Left lung (tissue), 10 donors: ENCODE measurements around the gene SPOCK1. TPM values are rescaled to one million over a fixed set of nuclear protein-coding genes. Genes with fewer than 3 reads are reported as not detected.
A peak's percentile ranks its signal among the peaks of the same experiment; 100 is the strongest.

Source experiments
- ATAC-seq: fragments of 200-7000 bp; cut with Tn5 transposase; one replicate; pipeline ENCODE4 v1.9.1; 2020; ENCODE audit warnings: moderate library complexity
- DNase-seq, 4 donors: peaks; one replicate each; pipeline ENCODE4 v3.0.0-alpha.2; 2013 to 2020
- H3K27ac ChIP-seq, 2 donors: fragments of 200-600 bp; sonication (generic) in 1 of 2; one replicate each; pipeline versions ENCODE4 v1.5.0 to v1.8.0; 2020 to 2021
- H3K27me3 ChIP-seq, 2 donors: fragments of 200-600 bp; sonication (generic) in 1 of 2; one replicate each; pipeline versions ENCODE4 v1.5.0 to v1.8.0; 2020 to 2021
- H3K36me3 ChIP-seq, 2 donors: fragments of 200-600 bp; sonication (generic) in 1 of 2; one replicate each; pipeline versions ENCODE4 v1.5.0 to v1.8.0; 2020 to 2021
- H3K4me1 ChIP-seq, 2 donors: fragments of 200-600 bp; one replicate each; pipeline ENCODE4 v1.8.0; 2021
- H3K4me3 ChIP-seq, 2 donors: fragments of 200-600 bp; sonication (generic) in 1 of 2; one replicate each; pipeline versions ENCODE4 v1.5.0 to v1.8.0; 2020 to 2021; ENCODE audit warnings: mild to moderate bottlenecking in 1 of 2
- H3K9me3 ChIP-seq, 2 donors: fragments of 200-600 bp; sonication (generic) in 1 of 2; one replicate each; pipeline versions ENCODE4 v1.5.0 to v1.8.0; 2020 to 2021
- intact Hi-C, 2 donors: fragments of 100-400 bp; cut with DNase I; formaldehyde crosslinking; loops; one replicate each; pipeline versions ENCODE4 v1.11.2 to v1.14.2; 2022
- polyA plus RNA-seq, 6 donors: library from polyadenylated mRNA; unstranded; fragments of 120-200 nt; gene quantifications; one replicate each; pipeline ENCODE4 v1.2.1, GENCODE V29; 2013; ENCODE audit not compliant: insufficient read length in 6 of 6
- total RNA-seq, 2 donors: library from RNA; stranded (reverse); fragmentation: NEBNext Ultra II Directional; extraction: Animal tissue kit (Norgen Biotek cat#: 25700); gene quantifications; one replicate each; pipeline ENCODE4 v1.2.1, GENCODE V29; 2021
- TF ChIP-seq, protein P1 (sequence below), 2 donors: fragments of 200-600 bp; sonication (generic) in 1 of 2; IDR thresholded peaks; one replicate each; pipeline versions ENCODE4 v1.5.0 to v1.8.0; 2021; ENCODE audit warnings: antibody characterized with exemption in 2 of 2
- donor health status: DM: no; HTN: yes; CAD: no.
- donor health status: DM: no; HTN: no; CAD: no.

The SPOCK1 gene
- total and polyA plus RNA-seq, 8 donors, result 0.43 to 7.6 (median 0.73) TPM

DNA sequence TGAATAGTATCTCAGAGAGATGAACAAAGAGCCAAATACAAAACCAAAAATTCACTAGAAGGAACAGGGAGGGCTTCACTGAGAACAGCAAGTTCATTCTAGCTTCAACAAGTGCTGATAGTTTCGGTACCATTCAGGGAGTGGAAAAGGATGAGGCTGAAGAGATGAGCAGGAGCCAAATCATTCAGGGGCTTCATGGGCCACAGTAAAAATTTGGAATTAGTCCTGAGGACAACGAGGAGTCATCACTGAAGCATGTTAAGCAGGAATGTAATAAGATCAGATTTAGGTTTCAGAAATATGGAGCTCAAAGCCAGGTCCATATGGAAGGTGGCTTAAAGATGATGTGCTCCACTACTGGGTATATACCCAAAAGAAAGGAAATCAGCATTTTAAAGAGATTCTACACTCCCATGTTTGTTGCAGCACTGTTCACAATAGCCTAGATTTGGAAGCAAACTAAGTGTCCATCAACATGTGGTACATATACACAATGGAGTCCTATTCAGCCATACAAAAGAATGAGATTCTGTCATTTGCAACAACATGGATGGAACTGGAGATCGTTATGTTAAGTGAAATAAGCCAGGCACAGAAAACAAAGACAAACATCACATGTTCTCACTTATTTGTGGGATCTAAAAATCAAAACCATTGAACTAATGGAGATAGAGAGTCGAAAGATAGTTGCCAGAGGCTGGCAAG lies 36.2 kb downstream of the SPOCK1 start:
- Histone ChIP-seq H3K27me3 (peaks cover 0 to 14% of the 10 kb centered on the region in 2 donors), H3K36me3 (no peaks in the 10 kb centered on the region), H3K9me3 (no peaks in the 10 kb centered on the region), H3K4me3 (no peak overlapping the region), H3K4me1 (no peaks in the 10 kb centered on the region), H3K27ac (no peak overlapping the region)
- intact Hi-C loops, result no loop called here
- TF ChIP-seq, protein P1, sequence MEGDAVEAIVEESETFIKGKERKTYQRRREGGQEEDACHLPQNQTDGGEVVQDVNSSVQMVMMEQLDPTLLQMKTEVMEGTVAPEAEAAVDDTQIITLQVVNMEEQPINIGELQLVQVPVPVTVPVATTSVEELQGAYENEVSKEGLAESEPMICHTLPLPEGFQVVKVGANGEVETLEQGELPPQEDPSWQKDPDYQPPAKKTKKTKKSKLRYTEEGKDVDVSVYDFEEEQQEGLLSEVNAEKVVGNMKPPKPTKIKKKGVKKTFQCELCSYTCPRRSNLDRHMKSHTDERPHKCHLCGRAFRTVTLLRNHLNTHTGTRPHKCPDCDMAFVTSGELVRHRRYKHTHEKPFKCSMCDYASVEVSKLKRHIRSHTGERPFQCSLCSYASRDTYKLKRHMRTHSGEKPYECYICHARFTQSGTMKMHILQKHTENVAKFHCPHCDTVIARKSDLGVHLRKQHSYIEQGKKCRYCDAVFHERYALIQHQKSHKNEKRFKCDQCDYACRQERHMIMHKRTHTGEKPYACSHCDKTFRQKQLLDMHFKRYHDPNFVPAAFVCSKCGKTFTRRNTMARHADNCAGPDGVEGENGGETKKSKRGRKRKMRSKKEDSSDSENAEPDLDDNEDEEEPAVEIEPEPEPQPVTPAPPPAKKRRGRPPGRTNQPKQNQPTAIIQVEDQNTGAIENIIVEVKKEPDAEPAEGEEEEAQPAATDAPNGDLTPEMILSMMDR (IDR thresholded peaks at IDR 0.05), result no peak
- ATAC-seq (no peak), DNase-seq (no peak)

DNA sequence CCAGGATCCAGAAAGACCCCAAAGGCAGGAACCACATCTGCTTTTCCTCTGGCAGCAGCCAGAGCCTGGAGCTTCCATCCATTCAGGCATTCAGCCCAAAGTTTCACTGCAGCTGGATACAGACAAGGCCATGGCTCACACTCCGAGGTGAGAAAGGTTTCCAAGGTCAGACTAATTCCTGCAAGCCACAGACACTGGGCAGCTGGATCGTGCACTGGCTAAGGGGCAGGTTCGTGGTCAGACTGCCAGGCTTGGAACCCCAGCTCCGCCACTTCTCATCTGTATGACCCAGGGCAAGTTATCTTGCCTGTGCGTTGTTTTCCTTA lies 36.9 kb downstream of the SPOCK1 start:
- H3K27ac ChIP-seq, result no peak overlapping the region
- H3K9me3 ChIP-seq, result no peaks in the 10 kb centered on the region
- H3K4me1 ChIP-seq, result no peaks in the 10 kb centered on the region
- H3K27me3 ChIP-seq, result peaks cover 0 to 14% of the 10 kb centered on the region in 2 donors
- no peak overlapping the region for H3K4me3 ChIP-seq
- no peaks in the 10 kb centered on the region for H3K36me3 ChIP-seq
- ATAC-seq, result no peak
- intact Hi-C loops, result no loop called here
- TF ChIP-seq, protein P1 (IDR thresholded peaks at IDR 0.05), result no peak
- DNase-seq, result no peak

DNA sequence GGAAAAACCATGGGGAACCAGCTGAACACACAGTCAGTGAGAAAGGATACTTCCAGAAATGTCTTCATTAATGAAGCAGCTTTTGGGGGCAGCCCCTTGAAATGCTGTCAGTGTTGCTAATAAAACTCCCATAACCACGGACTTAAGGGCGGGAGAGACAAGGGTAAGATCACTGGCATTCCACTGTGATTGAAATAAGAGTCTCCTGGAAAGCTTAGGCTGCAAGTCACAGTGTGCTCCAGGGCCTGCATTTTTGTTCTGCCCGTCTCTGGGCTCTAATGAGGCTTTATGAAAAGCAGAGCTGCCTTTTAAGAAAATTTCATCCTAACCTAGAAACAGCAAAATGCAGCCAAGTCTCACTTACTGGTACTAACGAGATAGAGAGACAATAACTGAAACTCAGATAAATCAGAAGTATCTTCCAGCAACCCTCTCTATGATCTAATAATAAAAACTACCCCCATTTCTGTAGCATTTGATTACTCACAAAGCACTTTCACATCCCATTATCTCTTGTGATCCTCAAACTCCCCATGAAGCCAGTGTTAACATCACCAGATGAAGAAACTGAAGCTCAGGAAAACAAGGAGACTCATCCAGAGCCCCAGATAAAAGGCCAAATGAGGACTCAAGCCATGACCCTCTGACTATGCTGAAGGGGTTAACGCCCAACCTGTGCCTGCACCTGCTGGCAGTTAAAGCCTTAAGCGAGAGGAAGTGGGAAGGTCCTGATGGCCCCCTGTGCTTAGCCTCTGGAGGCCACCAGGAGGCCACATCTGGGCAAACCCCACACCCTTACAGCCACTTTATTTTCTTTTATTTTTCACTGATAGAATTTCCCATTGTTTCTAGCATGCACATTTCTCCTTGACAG lies 37.5 kb downstream of the SPOCK1 start:
- DNase-seq, result no peak
- H3K27me3 ChIP-seq, result peaks cover 0 to 14% of the 10 kb centered on the region in 2 donors

DNA sequence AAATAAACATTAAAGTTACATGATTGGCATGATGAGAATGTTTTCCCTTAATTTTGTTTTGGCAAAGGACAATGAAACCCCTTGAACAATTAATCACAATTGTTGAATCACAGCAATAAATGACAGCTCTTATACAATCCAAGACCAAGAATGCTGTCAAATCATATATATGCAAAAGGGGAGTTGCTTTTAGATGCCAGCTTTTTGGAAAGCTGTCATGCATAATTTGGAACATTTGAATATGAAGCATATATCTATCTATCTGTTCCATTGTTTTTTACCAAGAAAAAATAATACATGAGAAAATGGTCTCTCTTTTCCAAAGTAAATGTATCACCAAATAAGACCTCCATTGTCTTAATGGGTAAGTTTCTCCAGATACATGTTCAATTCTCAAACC lies 44.5 kb downstream of the SPOCK1 start:
- TF ChIP-seq, protein P1 (IDR thresholded peaks at IDR 0.05), result no peak
- H3K27ac ChIP-seq, result no peak overlapping the region
- H3K9me3 ChIP-seq, result no peaks in the 10 kb centered on the region
- no peaks in the 10 kb centered on the region for H3K4me1 ChIP-seq
- no peaks in the 10 kb centered on the region for H3K36me3 ChIP-seq
- ATAC-seq, result no peak
- no peak overlapping the region for H3K4me3 ChIP-seq
- H3K27me3 ChIP-seq, result no peaks in the 10 kb centered on the region
- no peak for DNase-seq
- intact Hi-C loops, result no loop called here

More for the DNA sequence above, 37.5 kb downstream of the SPOCK1 start:
- Histone ChIP-seq H3K4me3 (no peak overlapping the region), H3K36me3 (no peaks in the 10 kb centered on the region), H3K9me3 (no peaks in the 10 kb centered on the region), H3K27ac (no peak overlapping the region), H3K4me1 (no peaks in the 10 kb centered on the region)
- no peak for ATAC-seq
- TF ChIP-seq, protein P1 (IDR thresholded peaks at IDR 0.05), result no peak
- intact Hi-C loops, result no loop called here

DNA sequence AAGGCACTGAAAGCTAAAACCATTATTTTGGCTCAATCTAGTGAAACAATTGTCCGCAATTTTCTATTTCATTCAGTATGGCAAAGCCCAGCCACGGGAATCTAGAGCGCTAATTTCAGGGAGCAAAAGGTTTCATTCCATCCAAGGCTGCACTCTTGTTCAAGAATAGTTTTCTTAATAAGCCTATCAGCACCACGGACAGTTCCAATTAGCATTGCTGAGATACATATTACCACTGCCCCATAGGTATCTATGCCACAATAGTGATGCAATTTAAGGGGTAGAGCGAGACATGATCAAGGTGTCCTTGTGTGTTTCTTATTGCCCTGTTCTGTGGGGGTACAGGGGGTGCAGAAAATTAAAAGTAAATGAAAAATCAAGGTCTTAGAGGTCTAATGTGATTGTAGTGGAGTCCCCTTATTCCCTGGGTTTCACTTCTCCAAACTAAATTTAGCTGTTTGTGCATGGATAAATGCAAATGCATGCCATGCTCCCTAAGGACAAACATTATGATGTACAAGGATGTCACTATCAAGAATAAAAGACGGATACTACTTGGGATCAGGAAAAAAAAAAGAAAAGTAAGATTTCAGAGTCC lies 45.5 kb downstream of the SPOCK1 start:
- ATAC-seq (peak; percentile 42), DNase-seq (peak in 2 of 4 donors; percentile 11 to 32)
- TF ChIP-seq, protein P1 (IDR thresholded peaks at IDR 0.05), result no peak
- Histone ChIP-seq H3K27ac (no peak overlapping the region), H3K4me3 (no peak overlapping the region), H3K36me3 (no peaks in the 10 kb centered on the region), H3K27me3 (no peaks in the 10 kb centered on the region), H3K4me1 (no peaks in the 10 kb centered on the region), H3K9me3 (no peaks in the 10 kb centered on the region)
- intact Hi-C loops, result no loop called here
